GM08714 (cell line): ENCODE data around the gene TNFRSF18.

Source experiments
- H3K4me3 ChIP-seq: fragments of 200-500 bp; sonication (Bioruptor generic); 2 replicates; pipeline ENCODE4 v1.5.1; 2014; ENCODE audit warnings: mild to moderate bottlenecking, low read length, inconsistent platforms
- ZNF274 ChIP-seq: IDR thresholded peaks from 2 replicates; pipeline ENCODE4 v1.6.1; 2012; ENCODE audit warnings: mild to moderate bottlenecking, low read depth, low read length

TNFRSF18 gene

DNA sequence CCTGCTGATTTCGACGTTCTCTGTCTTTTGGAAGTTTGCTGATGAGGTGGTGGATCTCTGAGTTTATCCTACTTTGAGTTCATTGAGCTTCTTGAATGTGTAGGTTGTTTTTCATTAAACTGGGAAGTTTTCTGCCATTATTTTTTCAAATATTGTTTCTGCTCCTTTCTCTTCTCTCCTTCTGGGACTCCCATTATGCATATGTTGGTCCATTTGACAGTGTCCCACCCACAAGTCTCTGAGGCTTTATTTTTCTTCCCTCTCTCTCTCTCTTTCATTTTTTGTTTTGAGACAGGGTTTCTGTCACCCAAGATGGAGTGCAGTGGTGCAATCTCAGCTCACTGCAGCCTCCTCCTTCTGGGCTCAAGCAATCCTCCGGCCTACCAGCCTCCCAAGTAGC, 11.7 kb downstream of the TNFRSF18 start:
- no peak overlapping the region for H3K4me3 ChIP-seq
- TF ChIP-seq ZNF274 = no peak

DNA sequence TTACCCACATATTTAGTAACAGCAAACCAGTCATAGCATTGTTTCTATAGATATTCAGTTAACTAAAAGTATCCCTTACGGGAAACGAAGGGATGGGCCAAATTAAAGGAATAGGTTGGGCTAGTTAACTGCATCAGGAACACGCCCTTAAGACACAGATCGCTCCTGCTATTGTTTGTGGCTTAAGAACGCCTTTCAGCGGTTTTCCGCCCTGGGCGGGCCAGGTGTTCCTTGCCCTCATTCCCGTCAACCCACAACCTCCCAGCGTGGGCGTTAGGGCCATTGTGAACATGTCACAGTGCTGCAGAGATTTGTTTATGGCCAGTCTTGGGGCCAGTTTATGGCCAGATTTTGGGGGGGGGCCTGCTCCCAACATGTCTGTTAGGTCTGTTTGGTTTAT, 14.7 kb downstream of the TNFRSF18 start:
- no peak for TF ChIP-seq ZNF274
- H3K4me3 ChIP-seq = no peak overlapping the region

DNA sequence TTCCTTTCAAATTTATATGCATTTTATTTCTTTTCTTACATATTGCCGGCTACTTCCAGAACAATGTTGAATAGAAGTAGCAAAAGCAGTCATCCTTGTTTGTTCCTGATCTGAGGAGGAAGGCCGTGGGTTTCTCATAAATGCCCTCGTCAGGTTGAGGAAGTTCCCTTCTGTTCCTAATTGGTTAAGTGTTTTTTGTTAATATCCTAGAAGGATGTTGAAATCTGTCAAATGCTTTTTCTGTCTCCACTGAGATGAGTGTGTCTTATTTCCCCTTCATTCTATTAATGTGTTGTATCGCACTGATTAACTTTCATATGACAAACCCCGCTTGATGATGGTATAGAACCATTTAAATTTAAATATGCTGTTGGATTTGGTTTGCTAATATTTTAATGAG, 17.3 kb downstream of the TNFRSF18 start:
- no peak overlapping the region for H3K4me3 ChIP-seq
- TF ChIP-seq ZNF274 = no peak

DNA sequence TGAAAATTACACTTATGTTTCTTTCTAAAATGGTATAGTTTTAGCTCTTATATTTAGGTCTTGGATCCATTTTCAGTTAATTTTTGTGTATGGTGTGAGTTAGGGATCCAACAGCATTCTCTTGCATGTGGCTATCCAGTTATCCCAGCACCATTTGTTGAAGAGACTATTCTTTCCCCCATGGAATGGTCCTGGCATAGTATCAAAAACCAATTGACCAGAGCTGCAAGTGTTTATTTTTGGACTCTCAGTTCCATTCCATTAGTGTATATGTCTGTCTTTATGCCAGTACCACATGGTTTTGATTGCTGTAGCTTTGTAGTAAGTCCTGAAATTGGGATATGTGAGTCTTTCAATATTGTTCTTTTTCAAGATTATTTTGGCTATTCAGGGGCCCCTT, 18.5 kb downstream of the TNFRSF18 start:
- TF ChIP-seq ZNF274 = no peak

DNA sequence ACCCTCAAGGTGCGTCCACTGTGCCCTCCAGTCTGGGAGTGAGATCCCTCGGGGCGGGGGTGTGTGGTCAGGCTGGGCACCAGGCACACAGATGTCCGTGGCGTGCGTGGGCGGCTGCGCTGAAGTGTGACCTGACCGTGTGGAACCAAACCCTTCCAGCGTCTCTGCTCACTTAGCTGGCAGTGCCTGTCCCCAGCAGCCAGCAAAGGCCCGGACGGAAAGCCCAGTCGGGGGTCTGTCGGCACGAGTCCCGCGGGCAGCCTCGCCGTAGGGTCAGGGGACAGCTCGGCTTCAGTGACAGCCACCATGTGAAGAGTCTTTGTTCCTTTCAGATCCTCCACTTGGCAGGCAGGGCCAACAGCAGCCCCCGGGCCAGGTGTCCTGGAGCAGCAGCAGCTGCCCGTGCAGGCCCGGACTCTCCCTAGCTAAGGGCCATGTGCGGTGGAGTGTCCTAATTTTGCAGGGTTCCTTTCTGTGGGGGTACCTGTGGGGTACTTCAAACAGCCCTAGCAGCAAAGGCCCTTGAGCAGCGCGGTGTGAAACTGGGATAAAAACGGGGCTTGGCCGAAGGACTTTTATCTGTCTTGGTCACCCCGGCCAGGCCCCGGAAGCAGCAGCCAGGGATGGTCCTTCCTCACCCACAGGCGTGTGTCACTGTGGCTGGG, 21.2 kb downstream of the TNFRSF18 start:
- no peak for TF ChIP-seq ZNF274
- H3K4me3 ChIP-seq = no peak overlapping the region

More for the DNA sequence above, 18.5 kb downstream of the TNFRSF18 start:
- no peak overlapping the region for H3K4me3 ChIP-seq

DNA sequence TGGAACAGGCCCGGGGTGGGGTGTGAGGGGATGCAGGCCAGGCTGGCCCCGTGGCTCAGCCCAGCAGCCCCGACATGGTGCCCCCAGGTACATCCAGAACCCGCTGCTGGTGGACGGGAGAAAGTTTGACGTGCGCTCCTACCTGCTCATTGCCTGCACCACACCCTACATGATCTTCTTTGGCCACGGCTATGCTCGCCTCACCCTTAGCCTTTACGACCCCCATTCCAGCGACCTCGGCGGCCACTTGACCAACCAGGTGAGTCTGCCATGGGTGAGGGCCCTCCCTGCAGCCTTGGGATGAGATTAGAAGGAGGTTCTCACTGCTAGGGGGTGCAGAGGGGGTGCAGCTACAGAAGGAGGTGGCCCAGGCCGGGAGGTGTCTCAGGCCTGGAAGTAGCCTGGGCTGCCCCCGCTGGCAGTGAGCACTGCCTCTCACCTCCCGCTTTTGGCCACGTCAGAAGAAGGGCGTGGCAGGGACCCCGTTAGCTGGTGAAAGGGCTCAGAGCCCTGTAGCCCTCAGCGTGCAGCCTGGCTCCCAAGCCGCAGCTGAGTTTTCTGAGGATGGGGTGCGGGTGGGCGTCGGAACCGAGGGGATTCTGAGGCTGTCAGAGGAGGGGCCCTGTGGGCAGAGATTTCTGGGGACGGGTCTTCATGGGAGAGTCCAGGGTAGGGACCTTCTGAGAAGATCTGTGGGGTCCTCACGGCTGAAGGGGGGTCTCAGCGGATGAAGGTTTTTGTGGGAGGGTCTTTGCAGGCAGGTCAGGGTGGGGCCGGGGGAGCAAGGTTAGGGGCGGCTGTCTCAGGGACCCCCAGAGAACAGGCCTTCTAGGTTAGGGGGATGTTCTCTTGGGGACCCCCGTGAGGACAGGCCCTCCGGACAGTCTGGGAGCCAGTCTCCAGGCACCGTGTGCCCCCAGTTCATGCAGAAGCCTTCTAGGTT, 22.3 kb downstream of the TNFRSF18 start:
- TF ChIP-seq ZNF274 = no peak
- no peak overlapping the region for H3K4me3 ChIP-seq

DNA sequence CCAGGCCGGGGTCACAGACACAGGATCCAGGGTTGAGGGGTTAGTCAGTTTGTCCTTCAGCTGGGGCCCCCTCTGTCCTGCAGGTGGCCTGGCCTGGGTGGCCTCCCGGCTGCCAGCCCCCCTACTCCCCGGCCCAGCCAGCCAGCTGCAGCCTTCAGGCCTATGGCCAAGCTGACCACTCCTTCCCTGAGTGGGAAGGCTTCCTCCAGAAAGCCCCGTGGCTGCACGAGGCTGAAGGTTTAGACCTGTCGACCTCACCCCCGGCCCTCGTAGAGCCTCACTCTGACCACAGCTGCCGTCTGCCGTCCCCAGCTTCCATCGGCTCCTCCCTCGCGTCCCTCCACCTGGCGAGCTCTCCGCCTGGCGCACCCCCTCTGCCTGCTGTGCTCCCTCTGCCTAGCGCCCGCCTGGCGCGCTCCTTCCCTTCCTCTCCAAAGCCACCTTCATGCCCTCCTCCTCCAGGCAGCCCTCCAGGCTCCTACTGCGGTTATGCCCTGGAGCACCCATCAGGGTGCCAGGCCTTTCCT, 23.1 kb downstream of the TNFRSF18 start:
- H3K4me3 ChIP-seq = no peak overlapping the region
- no peak for TF ChIP-seq ZNF274

DNA sequence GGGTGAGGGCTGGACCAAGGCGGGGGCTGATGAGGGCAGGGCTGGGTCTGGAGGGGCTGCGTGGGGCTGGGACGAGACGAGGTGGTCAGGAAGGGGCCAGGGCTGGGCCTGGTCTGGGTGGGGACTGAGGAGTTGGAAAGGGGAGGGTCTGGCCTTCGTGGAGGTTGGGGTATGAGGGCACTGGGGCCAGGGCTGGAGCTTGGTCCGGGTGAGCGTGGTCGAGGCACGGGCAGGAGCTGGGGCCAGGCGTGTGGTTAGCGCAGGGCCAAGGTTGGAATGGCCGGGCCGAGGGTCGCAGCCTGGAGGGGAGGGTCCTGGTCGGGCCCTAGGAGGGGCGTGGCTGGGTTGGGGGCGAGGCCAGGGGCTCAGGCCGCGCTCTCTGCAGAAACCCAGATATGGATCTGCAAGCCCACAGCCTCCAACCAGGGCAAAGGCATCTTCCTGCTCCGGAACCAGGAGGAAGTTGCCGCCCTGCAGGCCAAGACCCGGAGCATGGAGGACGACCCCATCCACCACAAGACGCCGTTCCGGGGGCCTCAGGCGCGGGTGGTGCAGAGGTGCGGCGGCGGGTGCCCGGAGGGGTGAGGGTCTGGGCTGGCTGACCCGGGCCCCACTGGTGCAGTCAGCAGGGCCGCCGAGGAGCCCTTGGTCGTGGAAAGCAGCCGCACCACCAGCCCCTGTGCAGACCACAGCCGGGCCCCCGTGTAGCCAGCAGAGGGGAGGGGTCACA, 23.7 kb downstream of the TNFRSF18 start:
- no peak overlapping the region for H3K4me3 ChIP-seq
- no peak for TF ChIP-seq ZNF274

DNA sequence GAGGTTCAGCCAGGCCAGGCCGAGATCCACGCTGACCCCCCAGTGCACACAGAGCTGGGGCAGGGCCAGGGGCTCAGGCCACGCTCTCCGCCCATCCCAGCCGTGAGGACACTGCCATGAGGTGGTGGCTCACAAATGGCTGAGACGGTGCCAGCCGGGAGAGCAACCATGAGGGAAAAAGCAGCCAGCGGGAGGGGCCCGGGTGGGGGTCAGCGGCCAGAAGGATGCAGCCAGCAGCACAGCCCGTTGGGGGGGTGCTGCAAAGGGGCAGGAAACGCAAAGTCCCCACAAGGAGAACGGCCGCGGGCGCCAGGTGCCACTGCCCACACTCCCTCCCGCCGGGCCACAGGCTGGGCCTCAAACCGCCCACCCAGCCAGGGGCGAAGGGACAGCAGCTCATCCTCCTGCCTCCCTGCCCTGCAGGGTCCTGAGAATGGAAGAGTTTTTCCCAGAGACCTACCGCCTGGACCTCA, 24.4 kb downstream of the TNFRSF18 start:
- no peak for TF ChIP-seq ZNF274
- no peak overlapping the region for H3K4me3 ChIP-seq

DNA sequence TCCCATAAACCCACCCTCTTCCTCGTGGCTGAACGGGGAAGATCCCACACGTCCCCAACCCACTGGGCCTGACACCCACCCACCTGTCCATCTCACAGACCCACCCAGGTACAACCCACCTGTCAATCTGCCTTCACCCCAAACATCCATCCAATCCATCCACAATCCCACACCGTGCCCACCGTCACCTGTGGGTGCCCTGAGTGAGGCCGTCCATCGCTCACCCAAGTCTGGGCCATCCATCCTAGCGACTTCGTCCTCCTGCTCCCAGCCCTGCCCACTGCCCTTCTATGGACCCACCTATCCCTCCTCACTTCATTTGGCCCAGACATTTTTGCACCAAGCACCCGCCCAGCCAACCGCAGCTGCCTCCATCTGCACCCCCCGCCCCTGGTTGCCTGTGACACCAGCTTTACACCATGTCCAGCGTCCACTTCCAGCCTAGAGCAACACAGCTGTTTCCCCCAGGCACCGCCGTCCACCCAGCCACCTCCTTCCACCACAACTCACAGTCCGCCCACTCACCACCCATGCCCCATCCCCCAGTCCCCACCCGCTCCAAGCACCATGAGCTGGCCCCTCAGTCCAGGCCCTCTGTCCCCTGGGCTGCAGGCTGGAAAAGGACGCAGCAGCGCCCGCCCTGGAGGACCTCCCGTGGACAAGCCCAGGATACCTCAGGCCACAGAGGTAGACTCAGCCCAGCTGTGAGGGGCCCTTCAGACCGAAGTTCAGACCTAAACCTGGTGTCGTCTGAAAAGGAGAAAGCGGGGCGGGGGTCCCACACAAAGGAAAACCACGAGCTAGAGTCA, 25.1 kb downstream of the TNFRSF18 start:
- no peak overlapping the region for H3K4me3 ChIP-seq
- TF ChIP-seq ZNF274 = no peak

DNA sequence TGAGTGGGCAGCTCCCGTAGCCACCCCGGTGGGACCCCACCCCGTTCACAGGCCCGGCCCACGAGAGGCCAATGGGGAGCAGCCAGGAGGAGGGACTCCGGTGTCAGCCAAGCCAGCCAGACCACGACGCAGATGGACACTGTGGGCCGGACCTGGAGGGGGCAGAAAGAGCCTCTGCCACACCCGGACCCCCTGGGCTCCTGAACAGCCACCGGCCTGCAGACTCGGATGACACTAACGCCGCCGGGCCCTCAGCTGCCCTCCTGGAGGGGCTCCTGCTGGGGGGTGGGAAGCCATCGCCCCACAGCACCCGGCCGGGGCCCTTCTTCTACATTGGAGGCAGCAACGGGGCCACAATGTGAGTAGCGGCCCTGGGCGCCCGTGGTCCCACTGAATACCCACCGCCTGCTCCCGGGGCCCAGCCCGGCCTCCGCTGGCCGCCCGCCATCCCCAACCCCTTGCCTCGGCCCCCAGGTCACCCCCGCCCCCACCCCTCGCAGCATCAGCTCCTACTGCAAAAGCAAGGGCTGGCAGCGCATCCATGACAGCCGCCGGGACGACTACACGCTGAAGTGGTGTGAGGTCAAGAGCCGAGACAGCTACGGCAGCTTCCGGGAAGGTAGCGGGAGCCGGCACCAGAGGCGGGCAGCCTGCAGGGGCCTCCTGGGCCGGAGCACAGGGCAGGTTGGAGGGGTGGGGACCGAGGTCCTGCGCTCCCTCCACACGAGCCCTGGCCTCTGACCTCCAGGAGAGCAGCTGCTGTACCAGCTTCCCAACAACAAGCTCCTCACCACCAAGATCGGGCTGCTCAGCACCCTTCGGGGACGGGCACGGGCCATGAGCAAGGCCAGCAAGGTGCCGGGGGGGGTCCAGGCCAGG, 26.2 kb downstream of the TNFRSF18 start:
- TF ChIP-seq ZNF274 = no peak
- H3K4me3 ChIP-seq = no peak overlapping the region

DNA sequence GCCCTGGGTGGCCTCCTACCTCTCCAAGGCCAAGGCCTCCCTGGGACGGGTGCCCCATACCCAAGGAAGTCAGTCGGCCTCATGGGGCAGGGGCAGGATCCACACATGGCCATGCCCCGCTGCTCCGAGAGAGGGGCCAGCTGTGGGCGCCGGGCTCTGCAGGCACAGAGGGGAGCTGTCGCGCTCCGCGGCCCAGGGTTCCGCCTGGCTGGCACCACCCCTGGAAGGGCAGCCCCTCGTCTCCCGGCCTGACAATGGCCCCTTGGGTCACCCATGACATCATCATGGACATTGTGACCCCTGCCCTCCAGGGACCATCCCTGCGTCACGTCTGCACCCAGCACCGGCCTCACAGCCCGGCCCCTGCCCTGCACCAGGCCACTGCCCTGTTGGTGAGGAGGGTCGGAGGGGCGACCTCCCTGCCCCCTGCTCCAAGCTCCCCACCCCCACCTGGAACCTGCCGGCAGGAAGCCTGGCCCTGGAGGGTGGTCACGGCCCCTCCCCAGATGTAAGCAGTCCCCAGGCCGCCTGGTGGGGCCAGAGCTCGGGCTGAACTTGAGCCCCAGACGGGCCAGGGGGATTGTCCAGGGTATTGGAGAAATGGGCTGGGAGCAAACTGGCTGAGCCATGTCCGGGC, 26.9 kb downstream of the TNFRSF18 start:
- TF ChIP-seq ZNF274 = no peak
- H3K4me3 ChIP-seq = no peak overlapping the region

DNA sequence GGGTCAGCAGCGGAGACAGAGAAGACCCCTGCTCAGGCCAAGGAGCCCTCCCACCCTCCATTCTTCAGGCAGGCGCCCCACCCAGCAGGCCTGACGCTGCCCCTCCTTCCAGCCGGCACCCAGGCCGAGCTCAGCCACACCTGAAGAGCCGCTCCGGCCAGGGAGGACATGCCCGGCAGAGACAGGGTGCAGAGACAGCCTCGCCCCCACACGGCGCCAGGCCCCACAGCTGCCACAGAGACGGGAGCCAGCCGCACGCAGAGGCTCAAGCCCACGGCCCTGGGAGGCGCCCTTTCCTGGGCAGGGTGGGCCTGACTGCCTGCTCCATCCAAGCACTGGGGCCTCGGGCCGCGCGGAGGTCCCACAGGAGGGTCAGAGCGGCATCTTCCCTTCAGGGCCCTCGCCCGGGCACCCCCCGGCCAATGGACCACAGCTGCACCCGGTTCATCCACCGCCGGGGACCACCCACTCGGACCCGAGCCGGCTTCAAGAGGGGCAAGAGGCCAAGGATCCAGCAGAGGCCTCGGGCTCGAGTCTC, 27.5 kb downstream of the TNFRSF18 start:
- TF ChIP-seq ZNF274 = no peak
- H3K4me3 ChIP-seq = no peak overlapping the region
